Body of pancreas (tissue), 4 donors: ENCODE data around the gene IGF2BP2.

ENCODE experiments used
- CTCF ChIP-seq, 7 experiments: fragments of 450-650 bp in 4 of 7; fragments of 200-600 bp in 3 of 7; sonication (generic) in 3 of 7; IDR thresholded peaks; one replicate each; pipeline ENCODE4 v1.5.1; 2016 to 2019; ENCODE audit warnings: antibody characterized with exemption in 7 of 7
- POLR2A ChIP-seq, 3 donors: fragments of 450-650 bp; IDR thresholded peaks; one replicate each; pipeline ENCODE4 v1.6.1; 2016; ENCODE audit warnings: antibody characterized with exemption in 3 of 3, mild to moderate bottlenecking in 2 of 3

DNA sequence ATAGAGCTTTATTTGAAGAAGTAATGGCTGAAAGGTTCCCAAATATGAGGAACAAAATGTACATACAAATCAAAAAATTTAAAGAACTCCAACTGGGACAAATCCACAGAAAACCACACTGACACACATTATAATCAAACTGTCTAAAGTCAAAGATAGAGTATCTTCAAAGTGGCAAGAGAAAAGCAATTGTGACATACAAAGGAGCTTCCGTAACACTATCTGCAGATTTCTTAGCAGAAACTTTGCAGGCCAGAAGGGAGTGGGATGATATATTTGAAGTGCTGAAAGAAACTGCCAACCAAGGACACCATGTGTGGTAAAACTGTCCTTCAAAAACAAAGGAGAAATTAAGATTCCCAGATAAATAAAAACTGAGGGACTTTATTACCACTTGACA is 146.8 kb downstream of the IGF2BP2 start:
- no peak for TF ChIP-seq CTCF (IDR thresholded peaks at IDR 0.05)
- TF ChIP-seq POLR2A (IDR thresholded peaks at IDR 0.05), result no peak
